Loucy (cell line): Measurements from ENCODE around the gene FLRT1.

Source experiments
- H2AFZ ChIP-seq: fragments of 200-600 bp; sonication (generic); 2 replicates; pipeline ENCODE4 v1.6.0; 2016; ENCODE audit warnings: antibody characterized with exemption, mild to moderate bottlenecking, low read length, moderate library complexity
- H3F3A ChIP-seq: fragments of 200-600 bp; 2 replicates; pipeline ENCODE4 v1.6.0; 2016; ENCODE audit warnings: antibody characterized with exemption, low read depth, mild to moderate bottlenecking
- H3K27me3 ChIP-seq: fragments of 200-600 bp; sonication (generic); 2 replicates; pipeline ENCODE4 v1.6.1; 2014; ENCODE audit warnings: low read length, mild to moderate bottlenecking; ENCODE audit not compliant: insufficient read depth, poor library complexity, severe bottlenecking
- H3K36me3 ChIP-seq: fragments of 200-600 bp; sonication (generic); 2 replicates; pipeline ENCODE4 v1.6.1; 2016; ENCODE audit warnings: low read length; ENCODE audit not compliant: insufficient read depth
- H3K4me1 ChIP-seq: fragments of 200-600 bp; sonication (generic); 2 replicates; pipeline ENCODE4 v1.5.1; 2014; ENCODE audit warnings: low read length, mild to moderate bottlenecking; ENCODE audit not compliant: insufficient read depth, poor library complexity, severe bottlenecking
- H3K4me2 ChIP-seq: fragments of 200-600 bp; sonication (generic); 2 replicates; pipeline ENCODE4 v1.6.0; 2014; ENCODE audit warnings: antibody characterized with exemption, low read length, low read depth, mild to moderate bottlenecking; ENCODE audit not compliant: poor library complexity, severe bottlenecking
- H3K4me3 ChIP-seq: fragments of 200-600 bp; sonication (generic); 2 replicates; pipeline ENCODE4 v1.5.1; 2014; ENCODE audit warnings: low read length, mild to moderate bottlenecking, mixed read lengths; ENCODE audit not compliant: poor library complexity, severe bottlenecking
- H3K79me2 ChIP-seq: fragments of 200-600 bp; sonication (generic); 2 replicates; pipeline ENCODE4 v1.6.1; 2014; ENCODE audit warnings: low read length; ENCODE audit not compliant: insufficient read depth
- H3K9ac ChIP-seq: fragments of 200-600 bp; sonication (generic); 2 replicates; pipeline ENCODE4 v1.6.0; 2014; ENCODE audit warnings: mild to moderate bottlenecking, low read depth, low read length, moderate library complexity; ENCODE audit not compliant: poor library complexity, severe bottlenecking
- H3K9me2 ChIP-seq: fragments of 200-600 bp; sonication (generic); replicated peaks from 2 replicates; pipeline ENCODE4 v1.6.1; 2016; ENCODE audit warnings: low read depth, low read length, mixed read lengths
- H3K9me3 ChIP-seq: fragments of 200-600 bp; sonication (generic); 2 replicates; pipeline ENCODE4 v1.6.1; 2014; ENCODE audit warnings: mild to moderate bottlenecking, antibody characterized with exemption, low read length, low read depth; ENCODE audit not compliant: insufficient read depth
- H4K20me1 ChIP-seq: fragments of 200-600 bp; sonication (generic); 2 replicates; pipeline ENCODE4 v1.6.0; 2014; ENCODE audit warnings: antibody characterized with exemption, low read length, mild to moderate bottlenecking; ENCODE audit not compliant: insufficient read depth, poor library complexity, severe bottlenecking
- CTCF ChIP-seq: fragments of 200-600 bp; sonication (generic); conservative IDR thresholded peaks from 2 replicates; pipeline ENCODE4 v1.5.1; 2014; ENCODE audit warnings: mild to moderate bottlenecking, antibody characterized with exemption, low read length
- EZH2phosphoT487 ChIP-seq: fragments of 200-600 bp; IDR thresholded peaks from 2 replicates; pipeline ENCODE4 v1.6.1; 2018; ENCODE audit warnings: antibody characterized with exemption, mild to moderate bottlenecking, moderate library complexity, borderline replicate concordance

Gene FLRT1

GRCh38 chr11:64000740-64001483 is 34.8 kb upstream of the FLRT1 start:
- Histone ChIP-seq H3K4me1 (no peaks in the 10 kb centered on the region), H3K9me3 (no peaks in the 10 kb centered on the region), H3K9ac (no peak overlapping the region), H4K20me1 (peaks cover 6% of the 10 kb centered on the region), H3K79me2 (no peaks in the 10 kb centered on the region), H3K4me2 (no peak overlapping the region), H3K4me3 (no peak overlapping the region), H3F3A (no peaks in the 10 kb centered on the region), H3K27me3 (no peaks in the 10 kb centered on the region), H2AFZ (no peak overlapping the region), H3K9me2 (no peaks in the 10 kb centered on the region), H3K36me3 (peaks cover 34% of the 10 kb centered on the region; the same call in 1 of the 2 replicates)
- TF ChIP-seq CTCF (no peak), EZH2phosphoT487 (no peak)

- H4K20me1 ChIP-seq: peaks cover 6% of the 10 kb centered on the region
- H2AFZ ChIP-seq: no peak overlapping the region
- H3K4me1 ChIP-seq: no peaks in the 10 kb centered on the region
- no peaks in the 10 kb centered on the region for H3F3A ChIP-seq
- no peak overlapping the region for H3K4me3 ChIP-seq
- no peaks in the 10 kb centered on the region for H3K27me3 ChIP-seq
- TF ChIP-seq EZH2phosphoT487 (no peak), CTCF (no peak)
- no peaks in the 10 kb centered on the region for H3K9me2 ChIP-seq
- H3K36me3 ChIP-seq: peaks cover 25% of the 10 kb centered on the region; the same call in 1 of the 2 replicates
- no peak overlapping the region for H3K9ac ChIP-seq
- no peak overlapping the region for H3K4me2 ChIP-seq
- H3K9me3 ChIP-seq: no peaks in the 10 kb centered on the region
- no peaks in the 10 kb centered on the region for H3K79me2 ChIP-seq
These were observed 34.0 kb upstream of the FLRT1 start for GRCh38 chr11:64001484-64002420.

GRCh38 chr11:64003807-64004589 is 31.7 kb upstream of the FLRT1 start:
- Histone ChIP-seq H3K9ac (no peak overlapping the region), H3K9me2 (no peaks in the 10 kb centered on the region), H3K4me1 (no peaks in the 10 kb centered on the region), H3F3A (no peaks in the 10 kb centered on the region), H3K79me2 (no peaks in the 10 kb centered on the region), H3K4me2 (no peak overlapping the region), H2AFZ (no peak overlapping the region), H3K9me3 (no peaks in the 10 kb centered on the region), H3K36me3 (peaks cover 7% of the 10 kb centered on the region; the same call in 1 of the 2 replicates), H4K20me1 (peaks cover 6% of the 10 kb centered on the region), H3K4me3 (no peak overlapping the region), H3K27me3 (no peaks in the 10 kb centered on the region)
- TF ChIP-seq EZH2phosphoT487 (no peak), CTCF (no peak)
